Aorta (tissue), 5 donors: Measurements from ENCODE around the gene NCOR1. TPM values are rescaled to one million over a fixed set of nuclear protein-coding genes. Genes with fewer than 3 reads are reported as not detected.
"Not testable (repeated sequence)": the region's sequence is repeated elsewhere in the genome, so short reads cannot be mapped to it uniquely, and the experiment has no call there.

Experiments
- ATAC-seq: fragments of 200-7000 bp; cut with Tn5 transposase; one replicate; pipeline ENCODE4 v1.9.1; 2022; ENCODE audit warnings: moderate library complexity; ENCODE audit not compliant: low FRiP score
- DNase-seq, 2 donors: peaks; one replicate each; pipeline ENCODE4 v3.0.0-alpha.2; 2020
- H3K27ac ChIP-seq, 2 donors: one replicate each; pipeline ENCODE4 v1.5.1; 2013; ENCODE audit warnings: low read length in 2 of 2, mild to moderate bottlenecking in 2 of 2, moderate library complexity in 2 of 2, control low read depth in 1 of 2, inconsistent platforms in 1 of 2, low read depth in 1 of 2
- H3K27me3 ChIP-seq, 2 donors: one replicate each; pipeline ENCODE4 v1.6.1; 2013; ENCODE audit warnings: control low read depth in 1 of 2, low read length in 1 of 2, mild to moderate bottlenecking in 1 of 2, moderate library complexity in 1 of 2; ENCODE audit not compliant: insufficient read depth in 2 of 2, control insufficient read depth in 1 of 2
- H3K36me3 ChIP-seq, 2 donors: one replicate each; pipeline ENCODE4 v1.6.1; 2013; ENCODE audit warnings: control low read depth in 1 of 2, low read length in 1 of 2, mild to moderate bottlenecking in 1 of 2; ENCODE audit not compliant: insufficient read depth in 2 of 2, control insufficient read depth in 1 of 2
- H3K4me1 ChIP-seq, 2 donors: one replicate each; pipeline ENCODE4 v1.6.1; 2013; ENCODE audit warnings: low read length in 2 of 2, control low read depth in 1 of 2, mild to moderate bottlenecking in 1 of 2, moderate library complexity in 1 of 2; ENCODE audit not compliant: insufficient read depth in 2 of 2, control insufficient read depth in 1 of 2
- H3K4me3 ChIP-seq, 2 donors: one replicate each; pipeline ENCODE4 v1.5.1; 2013; ENCODE audit warnings: low read length in 2 of 2, control low read depth in 1 of 2, mild to moderate bottlenecking in 1 of 2
- H3K9me3 ChIP-seq: one replicate; pipeline ENCODE4 v1.6.1; 2013; ENCODE audit warnings: mild to moderate bottlenecking, low read length; ENCODE audit not compliant: control insufficient read depth
- WGBS, 2 donors: extraction: QIAGEN DNeasy Blood & Tissue Kit; methylation state at CpG; one replicate each; pipeline ENCODE4 v1.1.7; 2013; 5-methylcytosine and 5-hydroxymethylcytosine counted together
- intact Hi-C, 2 donors: fragments of 100-400 bp; cut with DNase I; formaldehyde crosslinking; loops; one replicate each; pipeline versions ENCODE4 v1.14.2 to v1.15.0; 2022
- polyA plus RNA-seq, 2 donors: library from polyadenylated mRNA; stranded (reverse); fragments of 200-250 nt; gene quantifications; one replicate each; pipeline ENCODE4 v1.2.3, GENCODE V29; 2013
- total RNA-seq, 2 donors: library from RNA; stranded (reverse); fragmentation: NEBNext Ultra II Directional; extraction: Animal tissue kit (Norgen Biotek cat#: 25700); gene quantifications; one replicate each; pipeline ENCODE4 v1.2.1, GENCODE V29; 2021
- donor health status: healthy with polysubstance abuse.
- donor health status: Bipolar disorder and iron deficiency.
- donor health status: DM: no; HTN: no; CAD: no.
- donor health status: DM: no; HTN: no; CAD: no.
- donor health status: DM: yes; HTN: yes; CAD: no.

The NCOR1 gene
- total and polyA plus RNA-seq, 4 donors = 134 to 323 (median 146) TPM

GRCh38 chr17:16122697-16123434 is 92.5 kb downstream of the NCOR1 start:
- intact Hi-C loops = no loop called here
- Histone ChIP-seq H3K4me3 (no peak overlapping the region), H3K4me1 (no peaks in the 10 kb centered on the region), H3K9me3 (no peaks in the 10 kb centered on the region), H3K27ac (no peak overlapping the region), H3K27me3 (no peaks in the 10 kb centered on the region), H3K36me3 (peaks cover 4 to 7% of the 10 kb centered on the region in 2 donors)
- ATAC-seq (no peak), DNase-seq (no peak)
- 94 to 97% methylated on average over 8 of the region's 8 CpGs for WGBS, 2 donors

GRCh38 chr17:16121915-16122314 is 93.4 kb downstream of the NCOR1 start:
- DNase-seq (no peak), ATAC-seq (no peak)
- Histone ChIP-seq H3K27me3 (no peaks in the 10 kb centered on the region), H3K27ac (no peak overlapping the region), H3K9me3 (no peaks in the 10 kb centered on the region), H3K36me3 (peaks cover 4 to 6% of the 10 kb centered on the region in 2 donors), H3K4me3 (no peak overlapping the region), H3K4me1 (no peaks in the 10 kb centered on the region)
- 27 to 30% methylated on average over 2 of the region's 2 CpGs for WGBS, 2 donors
- intact Hi-C loops = no loop called here

- WGBS, 2 donors = 87 to 91% methylated on average over 11 of the region's 11 CpGs
- intact Hi-C loops = no loop called here
- H3K9me3 ChIP-seq = no peaks in the 10 kb centered on the region
- H3K27me3 ChIP-seq = no peaks in the 10 kb centered on the region
- H3K4me1 ChIP-seq = no peaks in the 10 kb centered on the region
- H3K4me3 ChIP-seq = no peak overlapping the region
- DNase-seq (no peak), ATAC-seq (no peak)
- no peak overlapping the region for H3K27ac ChIP-seq
- H3K36me3 ChIP-seq = peaks cover 4 to 6% of the 10 kb centered on the region in 2 donors
Observed at GRCh38 chr17:16120937-16121336, 94.4 kb downstream of the NCOR1 start.

- H3K9me3 ChIP-seq = no peaks in the 10 kb centered on the region
- intact Hi-C loops = no loop called here
- ATAC-seq (no peak), DNase-seq (no peak)
- no peaks in the 10 kb centered on the region for H3K4me1 ChIP-seq
- H3K27me3 ChIP-seq = no peaks in the 10 kb centered on the region
- no peak overlapping the region for H3K4me3 ChIP-seq
- 88 to 91% methylated on average over 2 of the region's 2 CpGs for WGBS, 2 donors
- peaks cover 7 to 11% of the 10 kb centered on the region in 2 donors for H3K36me3 ChIP-seq
- H3K27ac ChIP-seq = no peak overlapping the region
Observed at GRCh38 chr17:16117149-16117548, 98.2 kb downstream of the NCOR1 start.

GRCh38 chr17:16115077-16115698 is 100.1 kb downstream of the NCOR1 start:
- H3K4me1 ChIP-seq, H3K27ac ChIP-seq, H3K9me3 ChIP-seq, H3K4me3 ChIP-seq, ATAC-seq, intact Hi-C loops, DNase-seq, H3K27me3 ChIP-seq: not testable (repeated sequence)
- H3K36me3 ChIP-seq = peaks cover 7 to 11% of the 10 kb centered on the region in 2 donors
- 97 to 99% methylated on average over 3 of the region's 3 CpGs for WGBS, 2 donors

GRCh38 chr17:16108871-16109270 is 106.5 kb downstream of the NCOR1 start:
- peaks cover 0 to 3% of the 10 kb centered on the region in 2 donors for H3K36me3 ChIP-seq
- no peak overlapping the region for H3K4me3 ChIP-seq
- H3K27ac ChIP-seq = no peak overlapping the region
- H3K9me3 ChIP-seq = no peaks in the 10 kb centered on the region
- ATAC-seq (no peak), DNase-seq (no peak)
- WGBS, 2 donors = 90 to 92% methylated on average over 4 of the region's 4 CpGs
- no peaks in the 10 kb centered on the region for H3K27me3 ChIP-seq
- H3K4me1 ChIP-seq = no peaks in the 10 kb centered on the region
- intact Hi-C loops = no loop called here

GRCh38 chr17:16108386-16108785 is 106.9 kb downstream of the NCOR1 start:
- Histone ChIP-seq H3K4me1 (no peaks in the 10 kb centered on the region), H3K27me3 (no peaks in the 10 kb centered on the region), H3K27ac (no peak overlapping the region), H3K9me3 (no peaks in the 10 kb centered on the region), H3K4me3 (no peak overlapping the region), H3K36me3 (peaks cover 0 to 3% of the 10 kb centered on the region in 2 donors)
- 64 to 74% methylated on average over 1 of the region's 1 CpG for WGBS, 2 donors
- DNase-seq (no peak), ATAC-seq (no peak)
- intact Hi-C loops = no loop called here

GRCh38 chr17:16107165-16107770 is 108.1 kb downstream of the NCOR1 start:
- Histone ChIP-seq H3K27ac (no peak overlapping the region), H3K36me3 (peaks cover 0 to 3% of the 10 kb centered on the region in 2 donors), H3K4me3 (no peak overlapping the region), H3K4me1 (no peaks in the 10 kb centered on the region), H3K9me3 (no peaks in the 10 kb centered on the region), H3K27me3 (no peaks in the 10 kb centered on the region)
- DNase-seq (no peak), ATAC-seq (no peak)
- 94 to 97% methylated on average over 8 of the region's 8 CpGs for WGBS, 2 donors
- intact Hi-C loops = no loop called here
